HG03280 (cell line): ENCODE measurements around the gene RAP1A.

Experiments
- ATAC-seq: cut with Tn5 transposase; IDR thresholded peaks from one replicate; pipeline ENCODE4 v1.9.1; 2021; ENCODE audit warnings: mild to moderate bottlenecking, moderate library complexity; ENCODE audit not compliant: unreplicated experiment

Gene RAP1A

DNA sequence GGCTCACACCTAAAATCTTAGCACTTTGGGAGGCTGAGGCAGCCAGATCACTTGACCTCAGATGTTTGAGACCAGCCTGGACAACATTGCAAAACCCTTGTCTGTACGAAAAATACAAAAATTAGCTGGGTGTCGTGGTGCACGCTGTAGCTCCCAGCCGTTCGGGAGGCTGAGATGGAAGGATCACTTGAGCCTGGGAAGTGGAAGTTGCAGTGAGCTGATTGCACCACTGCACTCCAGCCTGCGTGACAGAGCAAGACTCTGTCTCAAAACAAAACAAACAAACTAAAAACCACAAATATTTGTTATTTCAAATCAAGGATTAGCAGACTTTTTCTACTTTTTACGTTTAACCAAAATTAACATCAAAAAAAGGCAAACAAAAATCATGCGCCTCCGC, 88.3 kb downstream of the RAP1A start:
- no peak for ATAC-seq

DNA sequence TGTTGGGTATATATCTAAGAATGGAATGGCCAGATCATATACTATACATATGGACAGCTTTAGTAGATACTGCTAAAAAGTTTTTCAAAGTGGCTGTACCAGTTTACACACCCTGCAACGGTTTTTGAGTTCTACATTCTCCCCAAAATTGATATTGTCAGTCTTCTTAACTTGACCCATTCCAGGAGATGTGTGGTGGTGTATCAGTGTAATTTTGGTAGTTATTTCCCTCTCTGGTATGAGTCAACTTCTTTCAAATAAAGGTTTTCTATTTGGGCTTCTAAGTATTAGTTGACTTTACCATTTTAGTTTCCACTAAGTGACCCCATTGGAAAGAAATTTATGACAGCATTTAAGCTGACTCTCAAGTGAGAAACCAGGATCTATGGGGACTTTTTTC, 90.4 kb downstream of the RAP1A start:
- ATAC-seq = no peak

DNA sequence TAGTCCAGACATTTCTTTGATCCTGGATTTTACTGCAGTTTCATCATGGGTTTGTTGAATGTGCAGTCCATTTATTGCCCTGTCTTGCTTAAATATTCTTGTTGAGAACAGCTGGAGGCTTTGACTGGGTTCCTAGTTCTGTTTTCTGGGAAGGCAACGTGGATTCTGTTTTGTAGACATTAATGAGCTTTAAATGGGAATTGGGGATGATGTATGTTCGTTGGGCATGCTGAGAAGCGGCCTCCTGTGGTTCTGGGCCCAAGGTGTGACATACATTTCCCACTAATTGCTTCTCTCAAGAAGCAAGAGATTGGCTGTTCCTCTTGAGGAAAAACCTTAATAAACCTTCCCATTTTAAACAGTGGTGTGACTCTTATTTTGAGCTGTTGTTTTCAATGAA, 96.7 kb downstream of the RAP1A start:
- no peak for ATAC-seq

DNA sequence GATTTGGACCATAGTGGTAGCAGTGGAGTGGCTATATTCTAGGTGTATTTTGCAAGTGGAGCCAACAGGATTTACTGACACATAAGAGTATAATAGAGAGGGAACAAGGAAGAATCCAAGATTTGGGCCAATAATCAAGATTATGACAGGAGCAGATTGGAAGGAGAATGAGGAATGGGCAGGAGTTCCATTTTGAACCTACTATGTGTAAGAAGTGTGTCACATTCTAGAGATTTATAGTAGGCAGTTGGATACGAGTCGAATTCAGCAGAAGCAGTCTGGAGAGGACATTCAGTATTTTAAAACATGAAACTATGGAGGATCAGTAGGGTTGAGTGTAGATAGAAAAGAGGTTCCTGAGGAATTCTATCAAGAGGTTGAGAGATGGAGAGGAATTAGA, 97.9 kb downstream of the RAP1A start:
- no peak for ATAC-seq

DNA sequence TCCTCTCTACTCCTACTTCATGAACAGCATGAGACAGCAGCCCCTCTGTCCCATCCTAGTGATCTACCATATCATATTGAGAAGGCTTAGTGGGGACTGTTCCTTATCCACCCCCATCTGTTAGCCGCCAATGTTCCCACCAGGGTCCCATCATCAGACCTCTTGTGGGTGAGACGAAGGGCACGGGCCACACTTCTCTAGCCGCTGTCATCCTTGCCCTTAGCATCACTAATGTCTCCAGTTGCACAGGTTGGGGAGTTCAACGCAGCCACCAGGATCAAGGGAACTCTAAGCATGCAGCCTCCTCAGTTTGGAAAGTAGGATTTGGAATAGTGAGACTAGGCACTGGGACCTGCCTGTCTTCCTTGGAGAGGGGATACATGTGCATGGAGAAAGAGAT, 99.5 kb downstream of the RAP1A start:
- no peak for ATAC-seq

DNA sequence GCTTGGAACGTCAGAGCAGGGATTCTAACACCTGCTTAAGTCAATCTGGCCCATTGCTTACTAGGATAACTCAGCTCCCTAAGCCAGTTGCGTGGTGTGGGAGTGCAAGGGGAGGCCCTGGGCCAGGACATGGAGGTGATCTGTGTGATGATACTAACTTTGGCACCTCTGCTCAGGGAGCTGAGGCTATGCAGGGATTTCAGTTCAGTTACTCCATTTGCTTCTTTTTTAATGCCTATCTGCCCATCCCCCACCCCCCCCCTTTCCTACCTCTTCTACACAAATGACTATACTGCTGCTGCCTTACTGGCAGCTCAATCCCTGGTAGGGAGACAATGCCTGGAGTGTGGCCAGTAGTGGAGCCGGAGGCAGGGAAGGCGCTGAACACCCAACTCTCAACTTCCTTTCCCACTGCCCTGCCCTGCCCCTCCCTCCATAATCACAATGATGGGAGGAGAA, 100.1 kb downstream of the RAP1A start:
- ATAC-seq = no peak

DNA sequence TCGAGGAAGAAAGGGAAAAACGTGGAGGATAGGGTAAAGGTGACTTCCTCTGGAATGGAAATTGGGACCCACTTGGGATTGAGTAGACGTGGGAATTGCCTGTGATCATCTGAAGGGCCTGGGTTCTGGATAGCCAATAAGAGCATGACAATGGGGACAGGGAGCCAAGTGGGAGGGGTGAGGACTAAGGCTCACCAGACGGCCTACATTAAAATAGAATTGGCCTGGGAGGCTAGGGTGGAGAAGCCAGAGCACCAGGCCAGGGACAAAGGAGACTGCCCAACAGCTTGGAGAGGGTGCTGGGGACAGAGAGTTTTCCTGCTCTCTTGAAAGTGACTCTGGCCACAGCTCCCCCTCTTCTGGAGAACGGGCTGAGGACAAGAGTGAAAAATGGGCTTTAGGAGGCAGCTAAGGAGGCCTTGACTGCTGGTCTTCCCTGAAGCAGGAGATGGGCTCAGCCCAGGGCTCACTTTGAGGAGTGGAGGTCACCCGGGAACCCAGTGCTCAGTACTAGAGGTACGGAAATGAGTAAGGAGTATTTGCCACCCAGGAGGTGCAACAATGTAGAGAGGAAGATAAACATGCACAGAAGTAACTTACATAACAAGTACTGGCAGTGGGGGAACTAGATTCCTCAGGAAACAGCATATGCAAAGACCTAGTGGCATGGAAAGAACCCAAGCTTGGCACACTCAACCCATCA, 100.8 kb downstream of the RAP1A start:
- ATAC-seq = no peak

DNA sequence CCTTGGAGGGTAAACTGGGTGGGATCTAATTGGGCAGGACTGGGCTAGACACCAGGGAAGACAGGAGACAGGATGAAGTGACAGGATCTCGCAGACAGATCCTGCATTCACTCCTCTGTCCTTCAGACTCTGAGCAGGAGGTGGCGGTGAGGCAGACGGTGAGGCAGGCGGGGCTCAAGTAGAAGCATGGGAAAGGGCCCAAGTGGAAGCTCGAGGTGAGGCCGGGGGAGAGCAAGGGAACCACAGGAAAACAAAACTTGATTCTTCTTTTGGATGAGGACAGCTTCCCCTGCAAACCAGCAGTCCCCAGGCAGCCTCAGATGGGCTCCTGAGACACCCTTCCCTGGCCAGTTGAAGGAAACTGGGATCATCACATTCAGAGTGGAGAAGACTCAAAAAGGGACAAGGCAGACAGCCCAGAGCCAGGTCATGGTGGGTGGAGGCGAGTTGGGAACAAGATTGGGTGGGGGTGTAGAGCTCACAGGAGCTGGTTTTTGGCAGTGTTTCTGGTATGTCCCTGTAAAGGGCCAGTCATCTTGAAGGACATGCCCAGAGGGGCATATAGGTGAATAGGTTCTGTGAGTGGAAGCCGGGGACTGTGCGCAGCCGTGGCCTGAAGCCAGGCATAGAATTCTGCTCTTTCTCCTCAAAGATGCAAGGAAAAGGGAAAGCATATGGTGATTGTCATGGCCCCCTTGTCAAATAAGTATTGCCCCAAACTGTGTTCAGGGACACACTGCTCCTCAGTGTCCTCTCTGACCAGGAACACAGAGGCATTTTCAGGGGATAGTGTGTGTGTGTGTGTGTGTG, 101.6 kb downstream of the RAP1A start:
- no peak for ATAC-seq

DNA sequence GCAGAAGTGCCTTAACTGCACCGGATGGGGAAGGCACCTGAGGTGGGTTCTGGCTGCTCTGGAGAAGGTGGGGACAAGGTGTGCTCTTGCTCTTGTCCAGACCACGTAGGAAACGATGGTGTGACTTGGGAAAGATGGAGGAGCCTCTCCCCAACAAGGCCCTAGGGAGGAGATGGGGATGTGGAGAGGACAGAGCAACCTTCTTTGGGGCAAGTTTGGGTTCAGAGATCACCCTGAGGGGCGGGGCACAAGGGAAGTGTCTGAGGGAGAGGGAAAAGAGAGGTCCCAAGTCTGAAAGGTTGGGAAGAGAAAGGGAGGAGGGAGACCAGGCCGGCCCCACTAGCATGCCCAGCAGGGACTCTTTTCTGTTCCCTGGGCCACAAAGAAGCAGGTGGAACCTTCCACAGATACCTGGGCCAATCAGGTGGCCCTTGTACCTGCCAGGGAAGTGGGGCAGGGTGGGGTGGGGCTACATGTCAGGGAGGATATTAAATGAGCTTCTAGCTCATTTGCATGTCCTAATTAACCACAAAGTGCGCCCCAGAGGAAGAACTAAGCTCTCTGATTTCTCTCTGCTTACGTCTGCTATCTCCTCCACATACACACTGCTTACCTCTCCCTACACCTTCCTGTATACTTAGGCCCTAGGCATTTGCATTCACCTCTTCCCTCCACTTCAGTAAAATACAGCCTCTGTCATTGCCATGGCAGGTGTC, 103.7 kb downstream of the RAP1A start:
- no peak for ATAC-seq

DNA sequence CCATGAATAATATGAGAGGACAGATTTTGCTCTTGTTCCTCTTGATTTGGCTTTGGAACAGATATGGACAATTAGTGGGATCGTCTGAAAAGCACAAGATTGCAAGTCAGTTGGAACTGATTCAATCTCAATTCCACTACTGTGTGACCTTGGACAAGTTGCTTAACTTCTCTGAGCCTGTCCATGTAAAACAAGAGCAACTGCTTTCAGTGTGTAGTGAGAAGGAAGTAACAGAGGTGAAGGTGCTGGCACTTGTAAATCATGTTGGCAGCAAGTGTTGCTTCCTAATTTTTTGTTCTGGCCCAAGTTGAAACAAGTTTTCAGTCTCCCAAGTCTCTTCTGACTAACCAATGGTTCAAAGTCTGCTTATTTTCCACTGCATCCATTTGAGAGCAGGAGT, 104.3 kb downstream of the RAP1A start:
- ATAC-seq = no peak

DNA sequence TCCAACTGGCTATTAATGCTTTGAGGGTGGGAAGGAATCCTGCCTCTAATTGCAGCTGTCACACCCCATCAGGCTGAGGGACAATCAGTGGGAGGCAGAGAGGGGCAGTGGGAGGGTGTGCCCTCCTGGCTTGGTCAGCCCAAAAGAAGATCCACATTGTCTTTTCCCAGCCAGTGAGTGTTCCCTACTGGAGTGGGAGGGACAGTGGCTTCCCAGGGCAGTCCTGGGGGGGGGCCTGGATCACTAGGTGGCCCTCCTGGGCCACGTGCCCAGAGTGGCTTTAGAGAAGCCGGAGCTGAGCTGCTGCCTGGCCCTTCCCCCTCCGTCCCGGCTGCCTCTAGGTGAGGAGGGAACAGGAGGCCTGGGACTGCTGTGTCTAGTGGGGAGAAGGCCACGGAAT, 105.6 kb downstream of the RAP1A start:
- no peak for ATAC-seq

DNA sequence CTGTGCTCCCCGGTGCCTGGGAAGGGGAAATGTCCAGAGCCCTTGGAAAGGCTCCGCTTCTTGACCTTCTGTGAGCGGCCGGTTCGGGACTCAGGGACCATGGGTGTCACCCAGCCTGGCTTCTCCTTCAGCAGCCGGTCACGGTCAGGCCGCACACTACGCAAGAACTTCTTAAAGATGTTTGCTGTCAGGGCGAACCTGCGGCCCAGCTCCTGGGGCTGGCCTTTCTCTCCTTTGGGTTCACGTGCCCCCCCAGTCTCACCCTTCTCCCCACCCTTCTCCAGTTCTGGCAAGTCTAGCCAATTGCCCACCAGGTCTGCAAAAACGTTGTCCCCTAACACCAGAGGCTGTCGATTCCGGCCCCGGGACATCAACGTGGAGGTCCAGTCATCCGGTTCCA, 107.5 kb downstream of the RAP1A start:
- no peak for ATAC-seq

DNA sequence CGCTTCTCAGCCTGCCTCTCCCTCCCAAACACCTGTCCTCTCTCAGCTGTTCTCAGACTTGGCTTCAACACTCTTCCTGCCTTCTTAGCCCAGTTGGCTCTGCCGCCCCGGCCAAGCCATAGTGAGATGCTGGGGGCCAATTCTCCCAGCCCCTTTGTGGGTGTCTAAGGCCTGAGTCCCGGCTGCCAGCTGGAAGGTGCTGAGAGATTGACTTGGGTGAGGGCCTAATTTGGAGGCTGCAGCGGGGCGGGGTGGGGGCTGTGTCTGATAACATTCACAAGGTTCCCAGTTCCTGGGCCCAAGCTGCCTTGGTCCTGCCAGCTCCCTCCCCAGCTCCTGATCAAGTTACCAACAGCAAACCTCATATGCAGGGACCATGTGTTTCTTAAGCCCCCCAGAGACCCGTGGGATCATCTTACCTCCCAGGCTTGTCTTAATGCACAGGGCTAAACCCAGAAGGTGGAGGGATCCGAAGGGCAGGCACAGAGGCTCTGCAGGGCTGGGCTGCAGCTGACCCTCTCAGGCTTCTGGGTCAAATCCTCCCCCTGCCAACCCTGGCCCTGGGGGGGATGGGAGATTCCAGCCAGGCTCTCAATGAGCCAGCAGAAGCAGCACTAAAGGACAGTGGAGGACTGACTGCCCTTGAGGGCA, 109.8 kb downstream of the RAP1A start:
- ATAC-seq = no peak

DNA sequence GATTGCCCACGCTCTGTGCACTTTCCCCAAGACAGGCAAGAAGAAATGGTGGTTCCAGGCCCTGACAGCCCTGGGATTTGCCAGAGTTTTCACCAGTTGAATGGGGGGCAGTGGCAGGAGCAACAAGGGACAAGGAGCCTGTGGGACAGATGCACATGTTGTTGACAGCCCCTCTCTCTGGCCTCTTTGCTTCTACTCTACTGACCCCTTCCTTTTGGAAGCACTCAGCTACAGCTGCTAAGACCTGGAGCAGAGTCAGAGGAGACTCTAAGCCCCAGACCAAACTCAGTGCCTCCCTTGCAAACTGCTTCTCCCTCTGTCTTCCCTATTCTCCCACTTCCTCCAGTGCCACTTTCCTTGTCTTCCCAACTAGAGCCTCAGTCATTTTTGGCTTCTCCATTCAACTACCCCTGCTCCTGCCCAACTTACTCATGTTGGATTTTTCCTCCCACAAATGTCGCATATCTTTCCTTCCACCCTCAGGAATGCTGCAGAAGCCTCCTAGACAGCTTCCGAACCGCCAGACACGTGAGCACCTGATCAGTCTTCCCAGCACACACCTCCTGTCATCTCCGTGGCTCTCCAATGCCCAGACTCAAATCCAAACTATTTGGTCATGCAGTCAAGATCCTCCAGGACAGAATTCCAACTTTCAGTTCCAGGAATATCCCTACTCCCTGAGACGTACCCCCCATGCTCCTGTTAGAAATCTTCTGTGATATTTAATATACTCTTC, 110.5 kb downstream of the RAP1A start:
- no peak for ATAC-seq

DNA sequence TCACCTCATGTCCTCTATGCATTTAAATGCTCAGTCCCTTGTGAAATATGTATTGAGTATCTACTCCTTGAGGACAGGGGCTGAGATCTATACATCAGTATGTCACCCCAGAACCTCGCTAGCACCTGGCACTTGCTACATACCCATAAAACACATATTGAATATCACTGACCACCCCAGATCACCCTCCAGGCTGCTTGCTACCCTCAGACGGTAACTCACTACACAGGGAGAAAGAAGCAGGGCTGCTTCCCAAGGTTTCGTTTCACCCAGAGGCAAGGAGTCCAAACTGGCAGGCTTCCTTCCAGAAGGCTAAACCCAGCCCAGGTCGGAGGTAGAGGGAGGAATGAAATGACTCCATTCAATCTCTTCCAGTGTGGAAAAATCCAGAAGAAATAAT, 111.1 kb downstream of the RAP1A start:
- ATAC-seq = no peak

DNA sequence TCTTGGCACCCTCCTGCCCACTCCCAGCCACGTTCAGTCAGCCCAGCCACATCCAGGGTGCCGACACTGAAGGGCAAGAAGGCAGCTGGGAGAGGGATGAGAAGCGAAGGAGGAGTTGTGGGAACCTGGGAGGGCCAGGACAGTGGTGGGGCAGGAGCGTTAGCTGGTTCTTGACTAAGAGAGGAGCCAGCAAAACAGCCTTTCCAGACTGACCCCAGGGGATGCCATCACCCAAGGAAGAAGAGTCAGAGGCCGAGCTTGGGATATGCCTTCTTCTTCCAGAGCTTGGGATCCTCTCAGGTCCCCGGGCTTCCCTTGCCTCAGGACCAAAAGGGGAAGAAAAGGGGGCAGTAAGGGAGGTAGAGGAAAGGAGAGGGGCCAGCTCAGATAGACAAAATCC, 112.4 kb downstream of the RAP1A start:
- no peak for ATAC-seq

DNA sequence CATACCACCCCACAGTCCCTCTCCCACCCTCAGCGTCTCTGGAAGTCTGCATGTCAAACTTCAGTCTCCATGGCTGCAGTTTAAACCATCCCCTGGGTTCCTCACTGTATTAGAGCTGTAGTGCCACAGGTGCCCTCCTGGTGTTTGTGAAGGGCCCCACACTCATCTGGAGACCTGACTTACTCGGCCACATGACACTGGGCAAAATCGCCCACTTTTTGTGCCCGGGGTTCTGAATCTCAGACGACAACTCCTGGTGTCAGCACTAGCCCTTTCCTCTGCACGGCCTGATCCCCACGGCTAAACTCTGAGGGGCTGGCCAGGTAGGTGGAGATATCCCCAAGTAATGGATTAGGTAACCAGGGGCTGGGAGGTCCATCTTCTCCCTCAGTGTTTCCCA, 113.1 kb downstream of the RAP1A start:
- no peak for ATAC-seq

DNA sequence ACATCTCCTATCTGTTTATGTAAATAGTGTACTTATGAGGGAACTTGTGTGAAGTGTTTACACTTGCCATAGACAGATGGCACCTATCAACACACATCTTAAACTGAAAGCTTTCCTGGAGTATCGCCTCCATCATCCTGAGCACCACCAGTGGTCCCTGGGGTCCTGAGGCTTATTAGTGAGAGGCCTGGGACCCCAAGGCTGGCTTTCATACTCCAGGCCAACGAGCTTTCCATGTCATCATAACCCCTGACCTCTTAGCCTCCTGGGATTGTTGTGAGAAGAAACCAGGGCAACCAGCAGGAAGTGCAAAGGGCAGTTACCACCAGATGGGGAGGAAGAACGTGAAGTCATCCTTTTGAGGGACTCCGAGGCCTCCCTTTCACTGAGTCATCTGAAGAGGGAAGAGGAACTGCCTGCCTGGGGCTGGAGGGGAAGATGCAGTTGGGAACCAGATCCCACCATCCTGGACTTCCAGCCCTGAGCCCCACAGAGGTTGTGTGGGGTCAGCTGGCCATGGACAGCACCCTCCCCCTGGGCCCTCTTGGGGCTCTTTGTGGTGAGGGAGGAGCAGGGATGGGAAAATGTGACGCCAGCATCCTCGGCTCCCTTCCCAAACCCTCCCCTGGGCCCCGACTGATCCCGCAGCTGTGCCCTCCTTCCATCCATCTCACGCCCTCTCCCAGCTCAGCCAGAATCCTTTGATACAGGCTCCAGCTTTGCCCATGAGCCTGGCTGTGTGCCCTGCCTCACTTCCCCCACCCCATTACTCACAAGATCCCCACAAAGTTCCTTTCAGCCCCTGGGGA, 113.8 kb downstream of the RAP1A start:
- no peak for ATAC-seq

DNA sequence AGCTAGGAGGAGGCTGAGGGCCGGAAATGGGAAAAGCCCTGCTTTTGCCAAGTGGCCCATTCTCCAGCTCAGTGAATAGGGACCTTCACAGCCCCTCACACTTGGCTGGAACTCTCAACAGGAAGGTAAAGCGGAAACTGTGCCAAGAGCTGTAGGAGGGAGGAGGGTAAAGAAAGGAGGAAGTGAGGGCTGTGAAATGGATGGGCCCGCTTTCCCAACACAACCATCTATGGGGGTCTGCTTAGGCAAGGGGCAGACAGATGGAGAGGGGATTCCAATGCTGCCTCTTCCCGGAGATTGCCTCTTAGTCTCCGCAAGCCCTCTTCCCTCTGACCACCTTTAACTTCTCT, 114.4 kb downstream of the RAP1A start:
- ATAC-seq = no peak

DNA sequence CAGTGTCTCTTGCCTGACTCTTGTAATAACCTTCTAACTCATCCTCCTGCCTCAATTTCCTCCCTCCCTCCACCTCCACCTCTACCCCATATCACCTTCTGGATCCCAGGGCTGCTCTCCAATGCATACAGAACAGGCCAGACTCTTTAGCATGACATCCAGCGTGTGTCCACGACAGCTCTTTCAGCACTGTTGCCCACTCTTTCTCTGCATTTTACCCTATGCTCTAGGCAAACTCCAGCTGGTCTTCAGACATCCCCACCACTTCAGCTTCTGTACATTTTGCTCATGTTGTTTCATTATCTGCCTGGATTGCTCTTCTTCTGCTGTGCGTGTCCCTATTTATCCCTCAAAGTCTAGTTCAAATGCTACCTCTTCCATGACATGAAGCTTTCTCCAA, 114.8 kb downstream of the RAP1A start:
- no peak for ATAC-seq
